Astrocyte of the spinal cord (primary cell): Measurements from ENCODE around the gene SLCO3A1.

Source experiments
- DNase-seq: peaks from one replicate; pipeline ENCODE4 v3.0.0; 2011; ENCODE audit warnings: low read depth, low spot score
- H3K4me3 ChIP-seq: 2 replicates; pipeline ENCODE4 v1.5.1; 2011; ENCODE audit warnings: low read depth, mild to moderate bottlenecking, low read length, moderate library complexity
- CTCF ChIP-seq: IDR thresholded peaks from 2 replicates; pipeline ENCODE4 v1.5.1; 2012; ENCODE audit warnings: low read depth, mild to moderate bottlenecking, low read length, inconsistent platforms
- in situ Hi-C: cut with HindIII; loops from 2 replicates; pipeline ENCODE4 v1.10.0; 2017; ENCODE audit warnings: low sequenced_read_pairs

SLCO3A1 gene

GRCh38 chr15:91942720-91943394, 89.3 kb downstream of the SLCO3A1 start:
- no peak for TF ChIP-seq CTCF
- in situ Hi-C loops, result no loop called here
- peak; percentile 73 for DNase-seq
- H3K4me3 ChIP-seq, result no peak overlapping the region

GRCh38 chr15:91944331-91944730, 90.8 kb downstream of the SLCO3A1 start:
- in situ Hi-C loops, result no loop called here
- H3K4me3 ChIP-seq, result no peak overlapping the region
- TF ChIP-seq CTCF, result no peak
- DNase-seq, result no peak

- no peak overlapping the region for H3K4me3 ChIP-seq
- TF ChIP-seq CTCF, result no peak
- in situ Hi-C loops, result no loop called here
- no peak for DNase-seq
Measured at GRCh38 chr15:91945385-91945784, 91.9 kb downstream of the SLCO3A1 start.

GRCh38 chr15:91946075-91946474, 92.6 kb downstream of the SLCO3A1 start:
- in situ Hi-C loops, result no loop called here
- H3K4me3 ChIP-seq, result no peak overlapping the region
- no peak for TF ChIP-seq CTCF
- no peak for DNase-seq

GRCh38 chr15:91946581-91947292, 93.2 kb downstream of the SLCO3A1 start:
- DNase-seq, result no peak
- in situ Hi-C loops, result no loop called here
- H3K4me3 ChIP-seq, result no peak overlapping the region
- TF ChIP-seq CTCF, result no peak

- DNase-seq, result no peak
- in situ Hi-C loops, result no loop called here
- H3K4me3 ChIP-seq, result no peak overlapping the region
- TF ChIP-seq CTCF, result no peak
Measured at GRCh38 chr15:91947293-91947679, 93.8 kb downstream of the SLCO3A1 start.
